Tibial nerve (tissue), 4 donors: ENCODE measurements around the gene RAPGEF2. TPM values are rescaled to one million over a fixed set of nuclear protein-coding genes. Genes with fewer than 3 reads are reported as not detected.

Experiments used
- DNase-seq, 2 donors: peaks; one replicate each; pipeline ENCODE4 v3.0.0-alpha.2; 2019; ENCODE audit warnings: low spot score in 2 of 2
- H3K27ac ChIP-seq, 4 donors: fragments of 200-600 bp; sonication (generic) in 3 of 4; one replicate each; pipeline ENCODE4 v1.5.1; 2017 to 2019; ENCODE audit warnings: mild to moderate bottlenecking in 1 of 4
- H3K27me3 ChIP-seq, 2 donors: fragments of 200-600 bp; sonication (generic) in 1 of 2; one replicate each; pipeline versions ENCODE4 v1.5.1 to v1.6.0; 2017 to 2019
- H3K36me3 ChIP-seq, 3 donors: fragments of 200-600 bp; sonication (generic); one replicate each; pipeline ENCODE4 v1.5.1; 2018 to 2019
- H3K4me1 ChIP-seq, 4 donors: fragments of 200-600 bp; sonication (generic) in 3 of 4; one replicate each; pipeline ENCODE4 v1.5.1; 2017 to 2019
- H3K4me3 ChIP-seq, 4 donors: fragments of 200-600 bp; sonication (generic) in 3 of 4; one replicate each; pipeline ENCODE4 v1.5.1; 2017 to 2019; ENCODE audit warnings: mild to moderate bottlenecking in 1 of 4, moderate library complexity in 1 of 4
- H3K9me3 ChIP-seq, 4 donors: fragments of 200-600 bp; sonication (generic) in 3 of 4; one replicate each; pipeline ENCODE4 v1.5.1; 2017 to 2019
- EP300 ChIP-seq, 2 donors: sonication (generic); formaldehyde crosslinking; IDR thresholded peaks; one replicate each; pipeline ENCODE4 v1.6.1; 2017; ENCODE audit warnings: antibody characterized with exemption in 2 of 2, mild to moderate bottlenecking in 1 of 2
- POLR2A ChIP-seq, 2 donors: fragments of 450-650 bp; IDR thresholded peaks; one replicate each; pipeline ENCODE4 v1.6.1; 2017; ENCODE audit warnings: antibody characterized with exemption in 2 of 2, mild to moderate bottlenecking in 2 of 2, moderate library complexity in 2 of 2
- WGBS, 2 donors: methylation state at CpG; one replicate each; pipeline ENCODE4 v1.1.5; 2018; 5-methylcytosine and 5-hydroxymethylcytosine counted together
- total RNA-seq, 4 donors: library from RNA; depleted of rRNA; stranded (reverse); fragments of >200 nt; gene quantifications; one replicate each; pipeline ENCODE4 v1.1.0, GENCODE V29; 2016
- TF ChIP-seq, protein P1 (sequence below), 5 experiments: fragments of 200-600 bp in 3 of 5; fragments of 450-650 bp in 2 of 5; sonication (generic) in 3 of 5; IDR thresholded peaks; one replicate each; pipeline ENCODE4 v1.5.1; 2016 to 2019; ENCODE audit warnings: antibody characterized with exemption in 5 of 5, mild to moderate bottlenecking in 3 of 5, moderate library complexity in 2 of 5

RAPGEF2 gene
- total RNA-seq, 4 donors from 2014 or later, result 61.0 to 81.5 (median 69.5) TPM

DNA sequence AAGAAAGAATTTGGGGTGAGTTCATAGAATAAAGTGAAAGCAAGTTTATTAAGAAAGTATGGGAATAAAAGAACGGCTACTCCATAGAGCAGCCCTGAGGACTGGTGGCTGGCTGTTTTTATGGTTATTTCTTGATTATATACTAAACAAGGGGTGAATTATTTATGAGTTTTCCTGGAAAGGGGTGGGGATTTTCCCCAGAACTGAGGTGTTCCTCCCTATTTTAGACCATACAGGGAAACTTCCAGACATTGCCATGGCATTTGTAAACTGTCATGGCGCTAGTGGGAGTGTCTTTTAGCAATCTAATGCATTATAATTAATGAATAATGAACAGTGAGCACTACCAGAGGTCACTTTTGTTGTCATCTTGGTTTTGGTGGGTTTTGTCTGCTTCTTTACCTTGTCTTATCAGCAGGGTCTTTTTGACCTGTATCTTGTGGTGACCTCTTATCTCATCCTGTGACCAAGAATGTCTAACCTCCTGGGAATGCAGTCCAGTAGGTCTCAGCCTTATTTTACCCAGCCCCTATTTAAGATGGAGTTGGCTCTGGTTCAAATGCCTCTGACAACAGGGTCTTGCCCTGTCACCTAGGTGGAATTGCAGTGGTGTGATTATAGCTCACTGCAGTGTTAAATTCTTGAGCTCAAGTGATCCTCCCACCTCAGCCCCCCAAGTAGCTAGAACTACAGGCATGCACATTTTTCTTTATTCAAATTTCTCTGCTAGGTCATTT, 27.1 kb downstream of the RAPGEF2 start:
- Histone ChIP-seq H3K27me3 (no peaks in the 10 kb centered on the region), H3K4me1 (peaks cover 0 to 20% (median 0%) of the 10 kb centered on the region in 4 donors), H3K36me3 (no peaks in the 10 kb centered on the region), H3K27ac (no peak overlapping the region), H3K4me3 (no peak overlapping the region), H3K9me3 (no peaks in the 10 kb centered on the region)
- no peak for TF ChIP-seq POLR2A (IDR thresholded peaks at IDR 0.05)
- no peak for TF ChIP-seq EP300 (IDR thresholded peaks at IDR 0.05)
- TF ChIP-seq, protein P1, sequence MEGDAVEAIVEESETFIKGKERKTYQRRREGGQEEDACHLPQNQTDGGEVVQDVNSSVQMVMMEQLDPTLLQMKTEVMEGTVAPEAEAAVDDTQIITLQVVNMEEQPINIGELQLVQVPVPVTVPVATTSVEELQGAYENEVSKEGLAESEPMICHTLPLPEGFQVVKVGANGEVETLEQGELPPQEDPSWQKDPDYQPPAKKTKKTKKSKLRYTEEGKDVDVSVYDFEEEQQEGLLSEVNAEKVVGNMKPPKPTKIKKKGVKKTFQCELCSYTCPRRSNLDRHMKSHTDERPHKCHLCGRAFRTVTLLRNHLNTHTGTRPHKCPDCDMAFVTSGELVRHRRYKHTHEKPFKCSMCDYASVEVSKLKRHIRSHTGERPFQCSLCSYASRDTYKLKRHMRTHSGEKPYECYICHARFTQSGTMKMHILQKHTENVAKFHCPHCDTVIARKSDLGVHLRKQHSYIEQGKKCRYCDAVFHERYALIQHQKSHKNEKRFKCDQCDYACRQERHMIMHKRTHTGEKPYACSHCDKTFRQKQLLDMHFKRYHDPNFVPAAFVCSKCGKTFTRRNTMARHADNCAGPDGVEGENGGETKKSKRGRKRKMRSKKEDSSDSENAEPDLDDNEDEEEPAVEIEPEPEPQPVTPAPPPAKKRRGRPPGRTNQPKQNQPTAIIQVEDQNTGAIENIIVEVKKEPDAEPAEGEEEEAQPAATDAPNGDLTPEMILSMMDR (IDR thresholded peaks at IDR 0.05), result no peak
- DNase-seq, result no peak
- WGBS, 2 donors, result 90 to 93% methylated on average over 2 of the region's 2 CpGs

DNA sequence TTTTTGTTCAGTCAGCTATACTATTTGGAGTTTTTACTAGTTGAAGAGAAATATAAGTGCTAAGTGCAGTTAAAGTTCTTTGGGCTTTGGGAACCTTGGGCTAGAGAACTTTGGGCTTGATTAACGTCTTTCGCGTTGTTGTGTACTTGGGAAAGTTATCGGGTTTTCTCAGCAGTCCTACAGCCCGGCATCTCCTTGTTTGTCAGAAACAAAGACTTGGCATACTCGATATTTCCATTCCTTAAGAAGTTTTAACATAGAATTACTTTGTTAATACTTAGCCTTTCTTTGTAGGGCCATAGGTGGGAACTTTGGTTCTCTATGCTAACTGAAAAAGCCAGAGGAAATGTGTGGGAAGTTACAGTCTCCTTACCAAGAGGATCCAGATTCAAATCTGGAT, 28.7 kb downstream of the RAPGEF2 start:
- H3K36me3 ChIP-seq, result no peaks in the 10 kb centered on the region
- no peak for TF ChIP-seq POLR2A (IDR thresholded peaks at IDR 0.05)
- TF ChIP-seq, protein P1 (IDR thresholded peaks at IDR 0.05), result no peak
- TF ChIP-seq EP300 (IDR thresholded peaks at IDR 0.05), result no peak
- H3K27me3 ChIP-seq, result no peaks in the 10 kb centered on the region
- H3K9me3 ChIP-seq, result no peaks in the 10 kb centered on the region
- 83 to 90% methylated on average over 6 of the region's 6 CpGs for WGBS, 2 donors
- peaks cover 0 to 6% (median 0%) of the 10 kb centered on the region in 4 donors for H3K4me1 ChIP-seq
- H3K27ac ChIP-seq, result no peak overlapping the region
- no peak for DNase-seq
- no peak overlapping the region for H3K4me3 ChIP-seq

DNA sequence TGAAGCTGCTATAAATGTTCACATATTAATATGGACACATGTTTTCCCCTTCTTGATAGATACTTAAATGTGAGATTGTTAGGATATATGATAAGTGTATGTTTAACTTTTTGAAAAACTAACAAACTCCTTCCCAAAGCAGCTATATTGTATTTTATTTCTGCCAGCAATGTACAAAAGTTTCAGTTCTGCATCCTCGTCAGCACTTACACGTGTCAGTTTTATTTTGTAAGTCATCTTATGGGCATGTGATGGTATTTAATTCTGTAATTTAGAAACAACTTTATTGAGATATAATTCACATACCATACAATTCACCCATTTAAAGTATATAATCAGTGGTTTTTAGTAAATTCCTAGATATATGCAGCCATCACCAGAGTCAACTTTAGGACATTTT, 31.6 kb downstream of the RAPGEF2 start:
- H3K4me3 ChIP-seq, result no peak overlapping the region
- H3K9me3 ChIP-seq, result no peaks in the 10 kb centered on the region
- no peaks in the 10 kb centered on the region for H3K27me3 ChIP-seq
- peaks cover 0 to 23% (median 0%) of the 10 kb centered on the region in 4 donors for H3K4me1 ChIP-seq
- no peaks in the 10 kb centered on the region for H3K36me3 ChIP-seq
- DNase-seq, result no peak
- TF ChIP-seq POLR2A (IDR thresholded peaks at IDR 0.05) (no peak), EP300 (IDR thresholded peaks at IDR 0.05) (no peak)
- TF ChIP-seq, protein P1 (IDR thresholded peaks at IDR 0.05), result no peak
- H3K27ac ChIP-seq, result no peak overlapping the region
- WGBS, 2 donors, result 84 to 88% methylated on average over 2 of the region's 2 CpGs

DNA sequence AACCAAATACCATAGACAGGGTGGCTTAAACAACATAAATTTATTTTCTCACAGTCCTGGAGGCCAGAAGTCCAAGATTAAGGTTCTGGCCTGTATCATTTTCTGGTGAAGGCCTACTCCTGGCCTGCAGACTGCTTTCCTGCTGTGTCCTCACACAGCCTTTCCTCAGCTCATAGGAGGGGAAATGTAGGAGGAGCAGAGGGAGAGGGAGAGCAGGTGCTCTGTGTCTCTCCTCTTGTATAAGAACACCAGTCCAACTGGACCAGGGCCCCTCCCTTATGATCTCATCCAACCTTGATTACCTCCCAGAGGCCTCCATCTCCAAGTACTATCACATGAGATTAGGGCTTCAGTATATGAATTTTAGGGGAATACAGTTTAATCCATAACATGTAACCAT, 34.3 kb downstream of the RAPGEF2 start:
- peaks cover 0 to 39% (median 2%) of the 10 kb centered on the region in 4 donors for H3K4me1 ChIP-seq
- DNase-seq, result no peak
- H3K27me3 ChIP-seq, result no peaks in the 10 kb centered on the region
- no peaks in the 10 kb centered on the region for H3K36me3 ChIP-seq
- no peak for TF ChIP-seq EP300 (IDR thresholded peaks at IDR 0.05)
- TF ChIP-seq POLR2A (IDR thresholded peaks at IDR 0.05), result no peak
- TF ChIP-seq, protein P1 (IDR thresholded peaks at IDR 0.05), result no peak
- H3K4me3 ChIP-seq, result no peak overlapping the region
- H3K27ac ChIP-seq, result no peak overlapping the region
- no peaks in the 10 kb centered on the region for H3K9me3 ChIP-seq

DNA sequence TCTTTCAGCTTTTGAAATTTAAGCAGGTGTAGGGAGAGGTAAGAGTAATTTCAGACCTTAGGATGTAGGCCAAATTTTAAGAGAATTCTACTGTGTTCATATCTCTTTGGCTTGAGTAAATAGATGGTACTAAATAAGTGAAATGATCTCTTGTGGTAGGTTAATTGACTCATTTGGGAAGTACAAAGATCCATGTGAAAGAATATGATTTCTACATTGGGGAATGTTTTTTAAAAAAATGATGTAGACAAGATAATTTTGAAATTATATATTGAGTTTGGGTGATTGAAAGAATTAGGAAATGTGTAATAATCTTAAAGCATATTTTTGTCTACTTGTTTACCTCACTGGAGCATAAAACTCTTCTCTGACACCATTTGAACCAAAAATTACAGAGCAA, 35.6 kb downstream of the RAPGEF2 start:
- H3K4me1 ChIP-seq, result peaks cover 0 to 35% (median 5%) of the 10 kb centered on the region in 4 donors
- H3K27ac ChIP-seq, result no peak overlapping the region
- no peak for DNase-seq
- H3K36me3 ChIP-seq, result no peaks in the 10 kb centered on the region
- H3K4me3 ChIP-seq, result no peak overlapping the region
- H3K27me3 ChIP-seq, result no peaks in the 10 kb centered on the region
- H3K9me3 ChIP-seq, result no peaks in the 10 kb centered on the region
- TF ChIP-seq EP300 (IDR thresholded peaks at IDR 0.05) (no peak), POLR2A (IDR thresholded peaks at IDR 0.05) (no peak)
- TF ChIP-seq, protein P1 (IDR thresholded peaks at IDR 0.05), result no peak
